AG09309 (cell line): ENCODE results near the gene MMD2.

Source experiments
- DNase-seq: peaks from one replicate; pipeline ENCODE4 v3.0.0-alpha.2; 2010; ENCODE audit warnings: low read depth
- H3K4me3 ChIP-seq: 2 replicates; pipeline ENCODE4 v1.5.1; 2011; ENCODE audit warnings: mild to moderate bottlenecking, low read depth, low read length, moderate library complexity; ENCODE audit not compliant: control insufficient read depth
- TF ChIP-seq, protein P1 (sequence below): IDR thresholded peaks from 2 replicates; pipeline ENCODE4 v1.5.1; 2011; ENCODE audit warnings: mild to moderate bottlenecking, low read depth, low read length, inconsistent platforms; ENCODE audit not compliant: insufficient read depth, control insufficient read depth; ENCODE audit errors: missing control alignments

Gene MMD2

DNA sequence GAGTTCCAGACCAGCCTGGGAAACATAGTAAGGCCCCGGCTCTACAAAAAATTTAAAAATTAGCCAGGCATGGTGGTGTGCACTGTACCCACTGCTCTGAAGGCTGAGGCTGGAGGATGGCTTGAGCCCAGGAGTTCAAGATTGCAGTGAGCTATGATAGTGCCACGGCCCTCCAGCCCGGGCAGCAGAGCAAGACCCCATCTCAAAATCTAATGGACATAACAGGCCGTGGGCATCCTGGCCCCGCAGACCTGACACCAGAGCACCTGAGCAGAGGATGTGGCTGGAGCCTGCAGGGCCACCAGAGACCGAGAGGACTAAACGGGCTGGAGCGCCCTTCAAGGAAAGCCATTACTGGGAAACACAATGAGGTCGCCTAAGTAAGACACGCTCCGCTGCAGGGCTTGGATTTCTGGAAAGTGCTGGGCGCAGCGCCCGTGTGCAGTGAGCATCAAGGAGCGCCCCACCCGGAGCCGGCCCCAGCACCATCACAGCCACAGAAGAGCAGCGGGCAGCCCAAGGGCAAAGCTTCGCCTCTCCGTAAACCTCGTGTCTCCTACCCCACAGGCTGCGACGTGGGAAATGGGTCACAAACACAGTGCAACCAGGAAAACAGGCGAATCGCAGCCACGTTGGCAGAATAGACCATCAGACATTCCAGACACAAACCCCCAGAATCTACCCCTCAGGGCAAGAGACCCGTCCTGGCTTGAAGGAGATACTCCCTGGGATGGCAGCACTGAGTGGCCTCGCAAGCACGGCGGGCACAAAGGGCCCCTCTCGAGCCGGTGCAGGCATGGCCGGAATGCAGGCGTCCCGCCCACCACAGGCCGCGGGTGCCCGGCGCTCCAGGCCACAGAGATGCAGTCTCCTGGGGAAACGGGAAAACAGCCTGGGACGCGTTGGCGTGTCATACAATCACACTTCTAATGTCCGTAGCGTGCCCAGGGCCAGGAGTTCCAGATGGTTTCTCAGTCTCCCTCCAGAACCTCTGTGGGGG is 80.4 kb downstream of the MMD2 start:
- H3K4me3 ChIP-seq = no peak overlapping the region
- TF ChIP-seq, protein P1, sequence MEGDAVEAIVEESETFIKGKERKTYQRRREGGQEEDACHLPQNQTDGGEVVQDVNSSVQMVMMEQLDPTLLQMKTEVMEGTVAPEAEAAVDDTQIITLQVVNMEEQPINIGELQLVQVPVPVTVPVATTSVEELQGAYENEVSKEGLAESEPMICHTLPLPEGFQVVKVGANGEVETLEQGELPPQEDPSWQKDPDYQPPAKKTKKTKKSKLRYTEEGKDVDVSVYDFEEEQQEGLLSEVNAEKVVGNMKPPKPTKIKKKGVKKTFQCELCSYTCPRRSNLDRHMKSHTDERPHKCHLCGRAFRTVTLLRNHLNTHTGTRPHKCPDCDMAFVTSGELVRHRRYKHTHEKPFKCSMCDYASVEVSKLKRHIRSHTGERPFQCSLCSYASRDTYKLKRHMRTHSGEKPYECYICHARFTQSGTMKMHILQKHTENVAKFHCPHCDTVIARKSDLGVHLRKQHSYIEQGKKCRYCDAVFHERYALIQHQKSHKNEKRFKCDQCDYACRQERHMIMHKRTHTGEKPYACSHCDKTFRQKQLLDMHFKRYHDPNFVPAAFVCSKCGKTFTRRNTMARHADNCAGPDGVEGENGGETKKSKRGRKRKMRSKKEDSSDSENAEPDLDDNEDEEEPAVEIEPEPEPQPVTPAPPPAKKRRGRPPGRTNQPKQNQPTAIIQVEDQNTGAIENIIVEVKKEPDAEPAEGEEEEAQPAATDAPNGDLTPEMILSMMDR = no peak
- no peak for DNase-seq

DNA sequence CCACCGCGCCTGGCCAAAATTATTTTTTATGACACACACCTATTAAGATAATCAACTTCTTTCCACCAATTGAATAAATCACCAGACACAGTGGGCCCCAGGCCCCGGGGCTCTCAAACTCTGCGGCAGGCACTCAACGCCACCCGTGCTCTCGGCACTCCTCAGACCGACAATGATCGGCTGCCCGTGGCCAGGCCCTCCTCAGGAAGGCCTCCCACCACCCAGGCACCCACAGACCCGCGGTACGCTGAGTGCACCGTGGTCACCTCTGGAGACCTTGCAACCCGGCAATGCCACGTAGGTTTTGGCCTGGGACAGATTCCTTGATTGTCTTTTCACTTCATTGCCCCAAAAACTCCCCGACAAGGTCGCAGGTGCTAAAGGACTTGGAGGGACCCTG is 82.4 kb downstream of the MMD2 start:
- no peak overlapping the region for H3K4me3 ChIP-seq
- TF ChIP-seq, protein P1 = no peak
- DNase-seq = no peak

DNA sequence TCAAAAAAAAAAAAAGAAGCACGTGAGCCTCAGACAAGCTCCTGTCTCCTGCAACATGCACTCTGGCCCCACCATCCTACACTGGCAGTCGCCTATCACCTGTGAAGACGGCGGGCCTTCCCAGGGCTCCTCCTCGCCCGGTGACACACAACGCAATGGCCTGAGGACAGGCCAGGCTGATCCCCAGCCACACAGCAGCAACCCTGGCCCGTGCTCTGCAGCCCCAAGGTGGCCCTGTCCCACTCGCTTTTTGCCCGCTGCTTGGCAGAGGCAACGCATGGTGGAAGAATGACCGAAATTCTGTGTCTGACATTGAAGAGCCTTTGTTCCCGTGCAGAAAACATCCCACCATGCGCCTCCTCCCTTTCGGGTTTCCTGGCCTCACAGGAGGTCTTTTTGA is 83.6 kb downstream of the MMD2 start:
- no peak for DNase-seq
- TF ChIP-seq, protein P1 = no peak

DNA sequence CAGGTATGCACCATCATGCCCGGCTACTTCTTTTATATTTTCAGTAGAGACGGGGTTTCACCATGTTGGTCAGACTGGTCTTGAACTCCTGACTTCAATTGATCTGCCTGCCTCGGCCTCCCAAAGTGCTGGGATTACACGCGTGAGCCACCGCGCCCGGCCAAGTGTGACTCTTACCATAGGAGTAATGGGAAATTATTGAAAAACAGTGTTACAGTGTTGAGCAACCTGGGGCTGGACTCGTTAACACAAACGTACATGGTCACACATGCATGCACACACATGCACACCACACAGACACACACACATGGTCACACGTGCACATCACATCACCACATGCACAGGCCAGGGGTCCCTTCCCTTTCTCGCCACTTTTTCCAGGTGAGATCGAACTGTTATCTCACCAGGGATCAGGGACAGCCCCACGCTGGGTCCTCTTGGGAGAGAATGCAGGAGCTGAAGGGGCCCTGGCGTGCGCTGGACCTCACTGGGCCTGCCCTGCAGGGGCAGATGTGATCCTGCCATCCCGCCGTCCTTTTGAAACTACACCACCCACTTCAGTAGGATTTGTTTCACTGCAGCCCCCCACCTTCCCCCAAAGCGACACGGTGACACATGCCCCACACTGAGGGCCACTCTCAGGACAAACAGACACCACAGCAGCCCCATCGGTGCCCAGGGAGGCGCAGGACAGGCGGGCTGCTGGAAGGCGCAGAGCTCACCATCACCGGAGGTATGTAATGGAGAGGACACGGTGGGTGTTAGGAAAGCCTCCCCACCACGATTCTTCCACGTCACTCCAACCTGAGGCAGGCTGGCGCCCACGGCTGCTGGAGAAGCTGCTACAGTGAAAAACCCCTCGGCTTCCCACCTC is 85.7 kb downstream of the MMD2 start:
- no peak overlapping the region for H3K4me3 ChIP-seq
- TF ChIP-seq, protein P1 = no peak
- no peak for DNase-seq

More for the DNA sequence above, 83.6 kb downstream of the MMD2 start:
- no peak overlapping the region for H3K4me3 ChIP-seq

DNA sequence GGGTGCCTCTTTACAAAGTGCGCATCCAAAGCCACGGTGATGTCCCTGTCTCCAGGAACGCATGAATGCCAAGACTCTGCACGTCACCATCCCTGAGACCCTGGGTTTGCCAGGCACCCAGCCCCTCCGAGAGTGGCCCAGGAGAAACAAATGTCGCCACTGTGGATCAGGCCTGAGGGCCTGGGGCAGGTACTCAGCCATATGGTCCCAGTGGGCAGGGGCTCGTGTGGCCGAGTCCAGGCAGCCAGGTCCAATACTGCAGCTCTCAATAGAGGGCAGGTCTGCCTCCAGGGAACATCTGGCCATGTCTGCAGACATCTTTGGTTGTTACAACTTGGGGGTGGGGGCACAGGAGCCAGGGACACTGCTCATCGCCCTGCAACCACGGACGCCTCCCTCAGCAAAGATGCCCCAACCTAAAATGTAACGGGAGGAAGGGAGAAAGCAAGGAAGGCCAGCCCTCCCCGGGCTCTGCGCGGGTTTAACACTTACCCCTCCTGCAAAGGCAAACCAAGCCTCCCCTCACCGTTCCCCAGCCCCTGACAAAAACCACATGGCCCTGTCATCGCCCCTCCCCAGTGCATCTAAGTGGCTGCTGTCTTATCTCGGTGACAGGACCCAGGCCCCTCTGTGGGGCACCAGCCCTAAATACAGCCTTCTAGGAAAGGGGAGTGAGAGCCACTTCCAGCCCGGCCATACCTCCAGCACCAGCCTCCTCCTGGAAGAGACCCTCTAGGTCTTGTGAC is 86.9 kb downstream of the MMD2 start:
- TF ChIP-seq, protein P1 = no peak
- no peak for DNase-seq
- no peak overlapping the region for H3K4me3 ChIP-seq
